ENCODE results near the gene DNAH9. TPM values are rescaled to one million over a fixed set of nuclear protein-coding genes. Genes with fewer than 3 reads are reported as not detected.

The DNAH9 gene
- total RNA-seq, 4 donors from 2014 or later = 0.13 to 0.19 TPM; not detected in 2

DNA sequence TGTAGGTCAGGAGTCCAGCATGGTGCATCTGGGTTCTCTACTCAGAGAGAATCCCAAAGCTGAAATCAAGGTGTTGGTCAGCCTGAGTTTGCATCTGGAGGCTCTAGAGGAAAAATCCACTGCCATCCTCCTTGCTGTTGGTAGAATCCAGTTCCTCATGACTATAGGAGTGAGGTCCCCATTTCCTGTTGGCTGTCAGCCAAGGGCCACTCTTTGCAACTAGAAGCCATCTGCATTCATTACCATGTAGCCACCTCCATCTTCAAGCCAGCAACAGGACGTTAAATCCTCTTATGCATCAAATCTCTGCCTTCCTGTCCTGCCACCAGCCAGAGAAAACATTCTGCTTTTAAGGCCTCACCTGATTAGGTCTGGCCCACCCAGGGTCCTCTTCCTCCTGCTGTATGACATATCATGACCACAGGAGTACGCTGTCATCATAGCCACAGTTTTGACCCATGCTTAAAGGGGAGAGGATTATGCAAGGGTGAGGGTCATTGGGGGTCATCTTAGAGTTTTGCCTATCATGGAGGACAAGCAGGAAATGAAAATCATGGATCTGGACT lies 40.5 kb downstream of the DNAH9 start:
- Histone ChIP-seq H3K4me3 (no peak overlapping the region), H3K36me3 (no peaks in the 10 kb centered on the region), H3K9me3 (no peaks in the 10 kb centered on the region), H3K27ac (no peak overlapping the region), H3K27me3 (no peaks in the 10 kb centered on the region), H3K4me1 (no peaks in the 10 kb centered on the region)
- no peak for DNase-seq
- TF ChIP-seq, protein P1, sequence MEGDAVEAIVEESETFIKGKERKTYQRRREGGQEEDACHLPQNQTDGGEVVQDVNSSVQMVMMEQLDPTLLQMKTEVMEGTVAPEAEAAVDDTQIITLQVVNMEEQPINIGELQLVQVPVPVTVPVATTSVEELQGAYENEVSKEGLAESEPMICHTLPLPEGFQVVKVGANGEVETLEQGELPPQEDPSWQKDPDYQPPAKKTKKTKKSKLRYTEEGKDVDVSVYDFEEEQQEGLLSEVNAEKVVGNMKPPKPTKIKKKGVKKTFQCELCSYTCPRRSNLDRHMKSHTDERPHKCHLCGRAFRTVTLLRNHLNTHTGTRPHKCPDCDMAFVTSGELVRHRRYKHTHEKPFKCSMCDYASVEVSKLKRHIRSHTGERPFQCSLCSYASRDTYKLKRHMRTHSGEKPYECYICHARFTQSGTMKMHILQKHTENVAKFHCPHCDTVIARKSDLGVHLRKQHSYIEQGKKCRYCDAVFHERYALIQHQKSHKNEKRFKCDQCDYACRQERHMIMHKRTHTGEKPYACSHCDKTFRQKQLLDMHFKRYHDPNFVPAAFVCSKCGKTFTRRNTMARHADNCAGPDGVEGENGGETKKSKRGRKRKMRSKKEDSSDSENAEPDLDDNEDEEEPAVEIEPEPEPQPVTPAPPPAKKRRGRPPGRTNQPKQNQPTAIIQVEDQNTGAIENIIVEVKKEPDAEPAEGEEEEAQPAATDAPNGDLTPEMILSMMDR (IDR thresholded peaks at IDR 0.05) = no peak
- TF ChIP-seq POLR2A (IDR thresholded peaks at IDR 0.05) = no peak

DNA sequence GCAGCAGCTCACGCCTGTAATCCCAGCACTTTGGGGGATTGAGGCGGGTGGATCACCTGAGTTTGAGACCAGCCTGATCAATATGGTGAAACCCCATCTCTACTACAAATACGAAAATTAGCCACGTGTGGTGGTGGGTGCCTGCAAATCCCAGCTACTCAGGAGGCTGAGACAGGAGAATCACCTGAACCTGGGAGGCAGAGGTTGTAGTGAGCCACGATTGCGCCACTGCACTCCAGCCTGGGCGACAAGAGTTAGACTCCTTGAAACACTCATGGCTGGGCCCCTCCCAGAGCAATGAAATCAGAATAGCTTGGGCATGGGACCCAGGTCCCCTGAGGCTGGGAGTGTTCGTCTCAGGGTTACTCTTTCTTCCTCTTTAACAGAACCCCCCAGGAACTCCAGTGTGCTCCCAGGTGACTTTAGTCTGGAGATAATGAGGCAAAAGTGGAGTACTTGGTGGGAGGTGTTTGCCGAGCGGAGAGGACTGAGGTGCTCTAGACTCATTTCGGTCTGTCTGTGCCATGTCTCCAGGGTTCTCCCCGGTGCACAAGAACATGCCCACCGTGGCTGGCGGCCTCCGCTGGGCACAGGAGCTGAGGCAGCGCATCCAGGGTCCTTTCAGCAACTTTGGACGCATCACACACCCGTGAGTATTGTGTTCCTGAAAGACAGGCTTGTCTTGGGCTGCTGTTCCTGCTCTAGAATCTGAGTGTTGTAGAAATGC lies 41.6 kb downstream of the DNAH9 start:
- TF ChIP-seq, protein P1 (IDR thresholded peaks at IDR 0.05) = no peak
- Histone ChIP-seq H3K9me3 (no peaks in the 10 kb centered on the region), H3K27me3 (no peaks in the 10 kb centered on the region), H3K27ac (no peak overlapping the region), H3K4me3 (no peak overlapping the region), H3K4me1 (no peaks in the 10 kb centered on the region), H3K36me3 (no peaks in the 10 kb centered on the region)
- DNase-seq = no peak

DNA sequence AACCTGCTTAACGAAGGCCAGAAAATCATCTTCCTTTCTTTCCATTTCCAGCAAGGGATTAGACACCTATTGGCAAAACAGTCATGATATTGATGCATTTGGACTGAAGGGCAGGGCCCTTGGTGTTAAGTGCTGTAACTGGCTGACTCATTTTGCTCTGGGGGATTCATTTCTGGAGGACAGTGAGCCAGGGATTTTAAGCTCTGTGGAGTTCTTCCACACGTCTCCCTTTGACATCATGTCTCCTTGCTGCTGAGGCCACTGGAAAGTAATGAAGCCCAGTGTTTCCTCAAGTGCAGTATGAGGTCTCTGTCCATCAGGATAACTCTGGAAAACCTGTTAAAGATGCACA lies 42.2 kb downstream of the DNAH9 start:
- H3K4me3 ChIP-seq = no peak overlapping the region
- no peak overlapping the region for H3K27ac ChIP-seq
- no peak for TF ChIP-seq POLR2A (IDR thresholded peaks at IDR 0.05)
- TF ChIP-seq, protein P1 (IDR thresholded peaks at IDR 0.05) = no peak
- DNase-seq = no peak
- no peaks in the 10 kb centered on the region for H3K4me1 ChIP-seq
- no peaks in the 10 kb centered on the region for H3K36me3 ChIP-seq
- H3K9me3 ChIP-seq = no peaks in the 10 kb centered on the region
- H3K27me3 ChIP-seq = no peaks in the 10 kb centered on the region

DNA sequence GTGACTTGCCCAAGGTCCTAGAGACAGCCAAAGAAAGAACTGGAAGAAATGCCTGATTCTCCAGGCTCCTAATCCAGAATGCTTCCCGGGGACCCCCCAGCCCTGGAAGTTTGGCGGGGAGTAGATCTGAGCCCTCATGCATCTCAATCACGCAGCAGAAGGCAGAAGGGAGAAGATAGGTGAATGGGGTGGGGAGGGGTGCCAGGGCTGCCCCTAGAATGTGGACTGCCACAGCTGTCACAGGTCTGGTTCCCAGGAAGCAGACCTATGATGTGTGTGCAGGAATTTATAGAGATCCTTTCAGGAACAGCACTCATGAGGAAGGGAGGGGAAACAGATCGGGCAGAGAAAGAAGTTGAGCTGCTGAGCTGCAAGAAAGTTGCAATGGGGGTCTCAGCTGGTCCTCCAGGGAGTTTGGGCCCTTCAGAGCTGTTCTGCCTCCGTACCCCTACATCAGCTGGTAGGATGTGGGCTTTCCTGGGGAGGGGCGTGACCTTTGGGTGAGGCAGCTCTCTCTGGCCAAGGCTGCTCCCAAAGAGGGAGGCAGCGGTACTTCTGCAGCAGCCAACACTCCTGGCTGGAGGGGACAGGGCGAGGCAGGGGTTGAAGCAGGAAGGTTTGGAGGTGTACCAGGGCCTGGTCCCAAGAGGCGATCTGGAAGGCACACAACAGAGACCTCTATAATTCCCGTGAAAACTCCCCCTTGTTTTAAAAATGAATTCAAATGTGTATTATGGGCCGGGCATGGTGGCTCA lies 43.4 kb downstream of the DNAH9 start:
- no peak for TF ChIP-seq POLR2A (IDR thresholded peaks at IDR 0.05)
- TF ChIP-seq, protein P1 (IDR thresholded peaks at IDR 0.05) = no peak
- H3K27me3 ChIP-seq = no peaks in the 10 kb centered on the region
- no peak overlapping the region for H3K27ac ChIP-seq
- no peaks in the 10 kb centered on the region for H3K4me1 ChIP-seq
- no peaks in the 10 kb centered on the region for H3K9me3 ChIP-seq
- no peaks in the 10 kb centered on the region for H3K36me3 ChIP-seq
- DNase-seq = no peak
- H3K4me3 ChIP-seq = no peak overlapping the region

DNA sequence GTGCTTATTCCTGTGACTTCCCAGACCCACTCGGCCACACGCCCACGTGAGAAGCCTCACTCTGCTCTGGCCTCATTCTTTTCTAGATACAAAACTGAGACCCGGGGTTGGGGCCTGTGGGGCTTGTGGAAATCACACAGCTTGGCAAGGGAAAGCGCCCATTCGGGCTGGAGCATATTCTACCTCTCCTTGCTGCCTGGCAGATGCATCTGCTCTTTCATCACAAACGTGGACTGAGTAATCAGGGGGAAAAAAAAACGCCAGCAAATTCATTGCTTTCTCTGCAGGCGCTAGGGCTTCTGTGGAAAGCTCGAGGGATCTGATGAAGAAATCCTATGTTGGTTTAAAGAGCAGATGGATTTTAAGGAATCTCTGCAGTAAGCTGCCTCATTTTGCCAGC lies 44.4 kb downstream of the DNAH9 start:
- Histone ChIP-seq H3K27me3 (no peaks in the 10 kb centered on the region), H3K4me3 (no peak overlapping the region), H3K9me3 (no peaks in the 10 kb centered on the region), H3K4me1 (no peaks in the 10 kb centered on the region), H3K27ac (no peak overlapping the region), H3K36me3 (no peaks in the 10 kb centered on the region)
- no peak for TF ChIP-seq POLR2A (IDR thresholded peaks at IDR 0.05)
- TF ChIP-seq, protein P1 (IDR thresholded peaks at IDR 0.05) = no peak
- DNase-seq = no peak

Data from Peyer's patch (tissue), 4 donors.